GM03348 (cell line): ENCODE results near the gene SYF2.
"Not testable (repeated sequence)": the region's sequence is repeated elsewhere in the genome, so short reads cannot be mapped to it uniquely, and the experiment has no call there.

Experiments
- DNase-seq: peaks from one replicate; pipeline ENCODE4 v3.0.0; 2012; ENCODE audit warnings: low spot score

SYF2 gene

DNA sequence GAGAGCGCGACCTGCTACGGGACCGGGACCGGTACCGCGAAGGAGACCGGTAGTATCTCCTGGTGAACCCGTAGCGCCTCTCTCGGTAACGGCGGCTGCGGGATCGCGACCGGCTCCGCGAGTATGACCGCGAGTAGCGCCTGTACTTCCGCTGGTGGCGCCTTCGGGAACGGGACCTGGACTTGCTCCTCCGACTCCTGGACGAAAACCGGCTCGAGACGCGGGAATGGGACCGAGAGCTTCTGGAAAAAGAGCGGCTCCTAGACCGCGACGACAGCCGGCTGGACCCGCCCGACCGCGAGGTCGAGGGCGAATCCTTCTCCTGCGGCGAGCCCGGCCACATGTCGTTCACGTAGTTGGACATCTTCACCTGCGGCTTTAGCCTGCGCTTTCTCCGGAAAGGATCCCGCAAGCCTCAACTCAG, 14.3 kb upstream of the SYF2 start:
- DNase-seq: peak; percentile 29

DNA sequence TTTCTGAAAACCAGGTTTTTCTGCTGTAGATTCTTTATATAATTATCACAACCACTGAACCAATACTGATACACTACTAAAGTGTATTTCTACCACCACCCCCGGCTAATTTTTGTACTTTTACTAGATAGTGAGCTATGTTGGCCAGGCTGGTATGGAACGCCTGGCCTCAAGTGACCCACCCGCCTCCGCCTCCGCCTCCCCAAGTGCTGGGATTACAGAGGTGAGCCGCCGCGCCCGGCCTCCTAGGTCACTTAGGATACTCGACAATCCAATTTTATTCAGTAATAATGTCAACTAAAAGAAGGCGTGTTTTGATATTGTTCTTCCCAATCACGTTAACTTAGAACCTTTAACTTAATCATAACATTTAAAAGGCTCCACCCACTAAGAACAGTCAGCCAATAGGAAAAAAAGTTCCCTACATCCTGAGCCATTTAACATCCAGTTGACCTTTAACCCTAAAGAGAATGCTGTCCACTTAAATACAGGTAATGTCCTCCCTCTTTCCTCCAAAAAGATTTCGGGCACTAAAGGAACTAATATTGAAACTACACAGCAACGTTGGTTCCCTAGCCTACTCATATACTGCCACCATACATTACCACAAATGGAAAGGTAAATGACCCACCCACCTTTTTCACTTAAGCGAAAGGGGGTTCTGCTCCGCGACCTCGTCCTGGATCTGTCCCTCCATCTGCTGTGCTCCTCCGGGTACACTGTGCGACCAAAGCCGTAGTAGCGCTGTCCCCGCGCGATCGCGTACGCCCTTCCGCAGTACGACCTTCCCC, 13.7 kb upstream of the SYF2 start:
- peak; percentile 30 for DNase-seq

DNA sequence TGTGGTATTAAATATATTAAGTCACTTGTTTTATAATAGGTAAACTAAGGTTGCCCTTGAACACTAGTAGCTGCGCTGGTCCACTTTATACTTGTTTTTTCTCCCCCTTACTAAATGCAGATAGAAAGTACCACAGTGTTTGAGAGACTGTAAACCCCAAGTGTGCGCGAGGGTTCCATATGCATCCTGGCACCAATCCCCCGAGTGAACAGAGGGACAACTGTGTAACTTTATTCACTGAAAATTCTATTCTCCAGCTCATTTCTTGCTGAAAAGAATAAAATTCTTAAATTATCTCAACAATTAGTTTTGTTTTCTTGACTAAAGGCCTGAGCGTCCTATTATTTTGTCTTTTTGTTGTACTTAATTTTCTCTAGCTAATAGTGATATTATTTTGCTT, 13.1 kb upstream of the SYF2 start:
- no peak for DNase-seq

DNA sequence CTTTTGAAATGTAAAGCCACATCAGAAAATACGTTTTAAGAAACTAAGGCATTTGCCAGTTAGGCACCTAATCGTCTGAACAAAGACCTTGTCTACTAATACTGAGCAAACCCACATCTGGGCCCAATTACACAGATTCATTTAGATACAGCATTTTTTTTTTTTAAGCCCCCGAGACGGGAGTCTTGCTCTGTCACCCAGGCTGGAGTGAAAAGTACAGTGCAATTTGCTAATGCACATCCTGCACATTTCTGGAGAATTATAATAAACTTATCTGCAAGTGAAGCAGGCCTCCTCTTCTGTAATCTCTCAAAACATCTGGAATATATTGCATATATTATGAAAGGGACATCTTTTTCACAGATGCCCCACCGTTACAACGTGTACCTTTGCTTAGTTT, 11.6 kb upstream of the SYF2 start:
- no peak for DNase-seq

DNA sequence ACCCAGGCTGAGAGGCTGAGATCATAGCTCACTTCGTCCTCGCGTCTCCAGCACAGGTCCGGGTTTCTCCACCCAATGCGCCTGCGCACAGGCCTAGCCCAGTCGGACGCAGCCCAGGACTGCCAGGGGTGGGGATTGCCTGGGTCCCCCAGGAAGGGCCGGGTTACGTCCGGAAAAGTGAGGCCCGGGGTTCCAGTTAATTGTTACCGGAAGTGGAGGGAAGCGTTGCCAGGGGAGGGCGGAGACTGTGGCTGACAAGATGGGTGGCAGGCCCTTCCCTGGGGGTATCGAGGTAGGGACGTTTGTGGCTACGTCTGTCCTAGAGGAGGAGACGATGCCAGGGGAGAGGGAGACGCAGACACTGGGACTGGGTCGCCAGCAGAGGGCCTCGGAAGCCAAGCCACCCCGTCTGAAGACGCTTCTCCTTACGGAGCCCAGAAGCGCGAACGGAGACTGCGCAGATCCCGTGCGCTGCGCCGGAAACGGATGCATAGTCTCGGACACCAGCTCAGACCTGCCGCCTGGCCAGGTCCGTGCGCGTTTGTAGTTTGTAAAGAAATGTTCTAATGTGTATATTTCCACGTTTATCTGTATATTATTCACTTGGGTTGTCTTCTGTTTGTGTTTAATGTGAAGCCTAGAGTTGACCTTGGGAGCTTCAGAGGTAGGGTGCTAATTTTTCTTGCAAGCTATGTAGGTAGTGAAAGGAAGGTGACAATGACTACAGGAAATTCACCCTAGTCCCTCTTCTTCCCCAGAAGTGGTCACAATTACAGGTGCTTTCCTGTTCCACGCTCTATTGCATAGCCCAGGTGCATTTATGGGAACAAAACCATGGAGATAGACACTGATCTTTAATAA, 7.6 kb upstream of the SYF2 start:
- DNase-seq: peak; percentile 91

DNA sequence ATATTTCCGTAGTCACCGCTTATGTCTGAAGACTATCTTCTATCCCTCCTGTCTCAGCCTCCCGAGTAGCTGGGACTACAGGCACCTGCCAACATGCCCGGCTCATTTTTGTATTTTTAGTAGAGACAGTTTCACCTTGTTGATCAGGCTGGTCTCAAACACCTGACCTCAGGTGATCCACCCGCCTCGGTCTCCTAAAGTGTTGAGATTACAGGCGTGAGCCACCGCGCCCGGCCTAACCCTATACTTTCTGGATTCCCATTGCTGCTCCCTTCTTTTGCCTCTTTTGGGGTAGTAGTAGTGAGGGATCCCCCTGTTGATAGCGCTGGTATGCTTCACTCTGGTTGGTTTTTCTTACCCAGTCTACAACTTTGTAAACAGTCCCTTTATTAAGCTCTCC, 5.7 kb upstream of the SYF2 start:
- no peak for DNase-seq

DNA sequence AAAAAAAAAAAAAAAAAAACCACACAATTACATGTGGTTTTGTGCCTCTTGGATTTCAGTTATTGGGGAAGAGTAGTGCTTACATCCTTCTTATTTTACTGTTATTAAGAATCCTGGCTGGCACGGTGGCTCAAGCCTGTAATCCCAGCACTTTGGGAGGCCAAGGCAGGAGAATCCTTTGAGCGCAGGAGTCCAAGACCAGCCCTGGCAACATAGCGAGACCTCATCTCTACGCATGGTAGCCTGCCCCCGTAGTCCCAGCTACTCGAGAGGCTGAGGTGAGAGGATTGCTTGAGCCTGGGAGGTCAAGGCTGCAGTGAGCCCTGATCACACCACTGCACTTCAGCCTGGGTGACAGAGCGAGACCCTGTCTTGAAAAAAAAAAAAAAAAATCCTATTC, 4.0 kb upstream of the SYF2 start:
- DNase-seq: not testable (repeated sequence)

DNA sequence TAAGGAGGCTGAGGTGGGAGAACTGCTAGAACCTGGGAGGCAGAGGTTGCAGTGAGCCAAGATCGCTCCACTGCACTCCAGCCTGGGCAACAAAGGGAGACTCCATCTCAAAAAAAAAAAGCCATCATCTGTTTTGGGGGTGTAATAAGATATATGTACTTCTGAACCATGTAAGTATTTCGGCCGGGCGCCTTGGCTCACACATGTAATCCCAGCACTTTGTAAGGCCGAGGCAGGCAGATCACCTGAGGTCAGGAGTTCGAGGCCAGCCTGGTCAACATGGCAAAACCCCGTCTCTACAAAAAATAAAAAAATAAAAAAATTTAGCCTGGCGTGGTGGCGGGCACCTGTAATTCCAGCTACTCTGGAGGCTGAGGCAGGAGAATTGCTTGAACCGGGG, 3.1 kb upstream of the SYF2 start:
- not testable (repeated sequence) for DNase-seq

DNA sequence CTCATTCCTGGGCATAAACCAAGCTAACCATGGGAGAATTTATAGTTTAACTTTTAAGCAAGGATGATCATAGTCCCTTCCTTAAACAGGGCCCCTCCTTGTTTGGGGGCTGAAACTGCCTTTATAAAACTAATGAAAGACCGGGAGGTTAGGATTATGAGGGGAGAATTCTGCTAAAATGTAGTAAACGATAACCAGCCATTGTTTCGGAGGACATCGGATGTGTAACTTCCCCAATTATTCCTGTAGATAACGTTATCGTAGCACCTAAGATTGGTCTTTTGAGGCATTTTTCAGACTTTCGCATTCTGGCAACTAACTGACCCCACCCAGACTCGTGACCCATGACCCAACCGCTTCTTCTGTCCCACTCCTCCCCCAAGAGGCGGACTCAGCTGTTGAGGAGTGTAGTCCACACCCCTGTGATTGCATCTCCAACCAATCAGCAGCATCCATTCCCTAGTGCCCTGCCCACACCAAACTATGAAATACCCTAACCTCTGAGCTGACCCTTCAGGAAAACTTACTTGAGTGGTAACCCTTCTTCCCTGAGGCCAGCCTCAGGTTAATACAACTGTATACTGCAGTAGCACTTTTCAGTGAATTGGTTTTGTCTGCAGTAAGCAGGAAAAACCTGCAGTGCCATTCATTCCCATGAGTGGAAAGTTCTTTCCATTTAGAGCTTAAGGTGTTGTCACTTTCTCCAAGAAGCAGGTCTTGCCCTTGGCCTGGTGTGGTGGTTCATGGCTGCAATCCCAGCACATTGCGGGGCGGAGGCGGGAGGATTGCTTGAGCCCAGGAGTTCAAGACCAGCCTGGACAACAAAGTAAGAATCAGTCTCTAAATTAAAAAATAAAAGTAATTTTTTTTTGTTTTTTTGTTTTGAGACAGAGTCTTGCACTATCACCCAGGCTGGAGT, 823 bp upstream of the SYF2 start:
- DNase-seq: peak; percentile 89

DNA sequence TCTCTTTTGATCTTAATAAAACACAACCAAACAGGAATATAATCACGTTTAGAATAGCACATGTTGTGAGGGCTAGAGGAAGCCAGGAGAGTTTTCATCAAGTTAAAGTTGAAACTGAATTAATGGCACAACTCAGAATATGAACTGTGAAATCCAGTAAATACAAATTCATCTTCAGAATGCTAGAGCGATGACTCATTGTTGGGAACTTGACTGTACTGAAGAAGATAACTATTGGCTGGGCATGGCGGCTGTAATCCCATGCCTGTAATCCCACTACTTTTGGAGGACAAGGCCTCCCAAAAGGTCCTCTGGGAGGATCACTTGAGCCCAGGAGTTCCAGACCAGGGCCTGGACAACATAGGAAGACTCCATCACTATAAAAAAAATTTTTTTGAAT, 8.8 kb downstream of the SYF2 start:
- DNase-seq: peak; percentile 39

DNA sequence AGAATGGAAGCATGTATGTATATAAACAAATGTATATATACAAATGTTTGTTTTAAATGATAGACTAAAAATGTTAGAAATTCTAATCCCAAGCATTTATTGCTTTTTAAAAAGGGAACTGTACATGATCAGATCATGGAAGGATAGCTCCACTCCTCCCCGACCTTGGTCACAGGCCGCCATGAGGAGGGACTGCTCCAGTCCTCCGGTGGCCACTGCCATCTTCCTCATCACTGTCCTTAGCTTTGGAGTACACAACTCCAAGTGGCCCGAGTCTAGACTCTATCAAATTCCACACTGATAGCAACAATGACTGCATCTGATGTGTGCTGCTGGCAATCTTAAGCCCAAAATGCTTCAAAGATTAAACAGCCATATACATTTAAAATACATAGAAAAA, 9.7 kb downstream of the SYF2 start:
- DNase-seq: no peak

DNA sequence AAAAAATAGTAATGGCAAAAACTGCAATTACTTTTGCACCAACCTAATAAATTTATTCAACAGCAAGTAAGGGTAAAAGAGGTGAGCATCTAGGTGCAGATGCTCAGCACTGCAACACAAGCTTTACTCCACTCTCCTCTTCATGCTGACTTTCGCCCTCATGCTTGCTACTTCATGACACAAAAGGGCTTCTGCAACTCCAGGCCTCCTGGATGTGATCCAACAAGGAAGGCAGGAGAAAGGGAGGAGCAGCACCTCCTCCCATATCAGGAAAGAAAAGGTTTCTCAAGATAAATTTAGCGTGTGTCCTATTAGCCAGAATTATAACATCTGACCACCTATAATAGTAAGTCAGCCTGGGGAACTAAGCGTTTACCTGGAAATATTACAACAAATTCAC, 11.6 kb downstream of the SYF2 start:
- DNase-seq: no peak

DNA sequence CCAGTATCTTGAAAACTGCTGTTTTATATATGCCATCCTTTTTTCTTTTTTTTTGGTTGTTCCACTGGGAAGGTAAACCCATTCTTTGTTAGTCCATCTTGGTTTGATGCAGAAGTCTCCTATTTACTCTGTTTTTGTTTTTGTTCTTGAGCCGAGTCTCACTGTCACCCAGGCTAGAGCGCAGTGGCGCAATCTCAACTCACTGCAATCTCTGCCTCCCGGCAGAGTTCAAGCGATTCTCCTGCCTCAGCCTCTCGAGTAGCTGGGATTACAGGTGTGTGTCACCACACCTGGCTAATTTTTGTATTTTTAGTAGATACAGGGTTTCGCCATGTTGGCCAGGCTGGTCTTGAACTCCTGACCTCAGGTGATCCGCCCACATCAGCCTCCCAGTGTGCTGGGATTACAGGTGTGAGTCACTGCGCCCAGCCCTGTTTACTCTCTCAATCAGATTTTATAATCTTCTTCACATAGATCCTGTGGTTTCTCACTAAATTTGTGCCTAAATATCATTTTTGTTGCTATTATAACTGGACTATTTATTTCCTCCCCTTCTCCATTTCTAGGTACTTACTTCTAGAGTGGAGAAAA, 12.5 kb downstream of the SYF2 start:
- no peak for DNase-seq

DNA sequence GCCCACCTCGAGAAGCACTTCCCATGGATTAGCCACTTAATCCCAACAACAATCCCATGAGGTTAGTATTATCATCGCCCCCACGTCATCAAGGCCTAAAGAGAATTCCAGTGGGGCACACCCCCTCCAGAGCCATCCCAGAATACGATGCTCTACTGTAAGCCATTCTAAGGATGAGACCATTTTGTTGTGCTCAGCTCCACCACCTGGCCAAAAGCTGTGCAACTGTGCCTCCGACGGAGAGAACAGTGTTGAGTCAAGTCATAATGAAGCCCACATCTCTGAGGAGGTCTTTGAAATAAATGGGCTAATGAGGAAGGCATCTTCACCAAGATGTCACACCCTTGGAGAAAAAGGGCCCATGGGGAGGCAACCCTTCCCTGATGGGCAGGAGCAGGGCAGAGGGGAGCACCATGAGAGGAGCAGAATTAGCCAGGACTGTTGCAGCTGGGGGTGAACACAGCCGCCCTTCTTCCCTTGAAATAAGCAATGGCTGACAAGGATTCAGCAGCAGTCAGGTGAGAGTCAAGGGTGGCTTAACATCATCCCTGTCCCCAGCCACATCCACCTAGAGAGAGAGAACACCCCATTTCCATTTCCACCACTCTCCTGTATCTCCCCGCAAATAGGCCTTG, 14.6 kb downstream of the SYF2 start:
- DNase-seq: no peak

DNA sequence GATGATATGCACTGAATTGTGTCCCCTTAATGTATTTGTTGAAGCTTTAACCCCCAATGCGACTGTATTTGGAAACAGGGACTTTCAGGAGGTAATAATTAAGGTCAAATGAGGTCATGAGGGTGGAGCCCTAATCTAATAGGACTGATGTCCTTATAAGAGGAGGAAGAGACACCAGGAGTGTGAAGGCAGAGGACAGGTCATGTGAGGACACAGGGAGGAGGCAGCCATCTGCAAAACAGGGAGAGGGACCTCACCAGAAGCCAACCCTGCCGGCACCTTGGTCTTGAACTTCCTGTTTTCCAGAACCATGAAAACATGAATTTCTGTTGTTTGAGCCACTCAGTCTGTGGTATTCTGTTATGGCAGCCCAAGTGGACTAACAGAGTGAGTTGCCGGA, 15.3 kb downstream of the SYF2 start:
- no peak for DNase-seq

DNA sequence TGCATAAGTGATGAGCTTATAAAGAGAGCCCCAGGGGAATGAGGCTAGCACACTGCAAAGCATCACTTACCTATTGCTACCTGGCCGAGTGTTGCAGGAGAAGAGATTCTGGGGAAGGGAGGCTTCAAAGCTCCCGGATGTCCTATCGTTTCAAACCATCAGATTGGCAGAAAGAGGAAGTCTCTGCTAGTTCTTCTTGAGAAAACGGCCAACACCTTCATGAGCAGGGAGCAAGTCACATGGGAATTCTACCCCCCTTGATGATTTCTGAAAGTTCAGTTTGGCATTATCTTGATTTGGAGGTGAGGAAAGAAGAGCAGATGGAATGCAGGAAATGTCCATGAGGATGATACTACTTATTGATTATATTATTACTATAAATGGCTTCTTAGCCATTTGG, 16.2 kb downstream of the SYF2 start:
- DNase-seq: no peak

DNA sequence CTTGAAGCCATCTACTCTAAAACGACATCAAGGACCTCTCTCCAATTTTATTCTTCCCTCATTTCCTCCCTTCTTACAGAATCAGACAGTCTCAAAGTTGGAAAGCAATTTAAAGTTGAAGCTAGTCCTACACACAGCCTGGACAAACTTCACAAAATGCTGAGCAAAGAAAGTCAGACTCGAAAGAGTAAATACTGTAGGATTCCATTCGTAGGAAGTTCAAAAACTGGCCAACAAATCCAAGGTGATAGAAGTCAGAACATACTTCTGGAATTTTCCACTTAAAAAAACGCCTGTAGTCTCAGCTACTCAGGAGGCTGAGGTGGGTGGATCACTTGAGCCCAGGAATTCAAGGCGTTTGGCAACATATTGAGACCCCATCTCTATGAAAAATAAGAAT, 19.6 kb downstream of the SYF2 start:
- no peak for DNase-seq

DNA sequence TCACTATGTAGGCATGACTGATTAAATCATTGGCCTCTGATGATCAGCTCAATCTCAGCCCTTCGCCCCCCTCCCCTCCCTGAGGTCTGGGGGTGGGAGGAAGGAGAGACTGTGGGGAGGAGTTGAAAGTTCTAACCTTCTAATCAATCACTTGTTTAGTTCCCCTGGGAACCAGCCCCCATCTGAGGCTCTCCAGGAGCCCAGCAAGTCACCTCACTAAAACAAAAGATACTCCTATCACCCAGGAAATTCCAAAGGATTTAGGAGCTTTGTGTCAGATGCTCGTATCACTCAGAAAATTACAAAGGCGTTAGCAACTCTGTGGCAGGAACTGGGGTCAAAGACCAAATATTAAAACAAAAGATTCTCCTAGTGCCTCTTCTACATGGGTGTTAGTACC, 21.6 kb downstream of the SYF2 start:
- DNase-seq: no peak

DNA sequence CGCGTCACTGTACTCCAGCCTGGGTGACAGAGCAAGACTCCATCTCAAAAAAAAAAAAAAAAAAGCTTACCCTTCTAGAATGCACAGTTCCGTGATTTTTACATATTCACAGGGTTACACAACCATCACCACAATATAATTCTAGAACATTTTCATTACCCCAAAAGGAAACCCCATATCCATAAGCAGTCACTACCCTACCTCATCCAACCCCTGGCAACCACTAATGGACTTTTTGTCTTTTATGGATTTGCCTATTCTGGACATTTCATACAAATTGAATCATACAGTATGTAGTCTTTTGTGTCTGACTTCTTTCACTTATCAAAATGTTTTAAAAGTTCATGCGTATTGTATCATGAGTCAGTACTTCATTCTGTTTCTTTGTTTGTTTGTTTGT, 22.8 kb downstream of the SYF2 start:
- no peak for DNase-seq

DNA sequence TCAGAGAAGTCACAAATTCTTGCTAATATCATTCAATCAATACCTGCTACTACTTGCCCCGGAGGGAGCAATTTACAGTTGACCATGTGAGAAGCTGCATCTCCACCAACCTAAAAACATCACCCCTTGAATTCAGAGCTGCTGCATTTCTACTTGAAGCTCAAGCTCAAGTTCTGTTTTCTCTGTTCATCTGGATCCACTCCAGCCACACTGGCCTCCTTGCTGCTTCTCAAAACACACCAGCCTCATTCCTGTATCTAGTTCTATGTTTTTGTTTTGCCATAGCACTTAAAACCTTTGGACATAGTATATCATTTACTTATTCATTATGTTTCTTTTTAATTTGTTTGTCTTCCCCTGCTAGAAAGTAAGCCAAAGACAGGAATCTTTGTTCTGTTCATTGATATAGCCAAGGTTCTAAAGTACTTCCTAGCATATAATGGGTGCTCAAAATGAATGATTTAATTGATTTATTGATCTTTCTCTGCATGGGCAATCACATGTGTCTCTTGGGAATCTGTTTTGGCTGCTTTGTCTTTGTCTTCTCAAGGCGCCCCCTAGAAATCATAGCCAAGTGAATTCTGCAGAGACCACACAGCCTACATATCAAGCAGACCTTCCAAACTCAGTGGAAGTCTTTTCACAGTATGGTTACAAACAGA, 23.6 kb downstream of the SYF2 start:
- DNase-seq: no peak

DNA sequence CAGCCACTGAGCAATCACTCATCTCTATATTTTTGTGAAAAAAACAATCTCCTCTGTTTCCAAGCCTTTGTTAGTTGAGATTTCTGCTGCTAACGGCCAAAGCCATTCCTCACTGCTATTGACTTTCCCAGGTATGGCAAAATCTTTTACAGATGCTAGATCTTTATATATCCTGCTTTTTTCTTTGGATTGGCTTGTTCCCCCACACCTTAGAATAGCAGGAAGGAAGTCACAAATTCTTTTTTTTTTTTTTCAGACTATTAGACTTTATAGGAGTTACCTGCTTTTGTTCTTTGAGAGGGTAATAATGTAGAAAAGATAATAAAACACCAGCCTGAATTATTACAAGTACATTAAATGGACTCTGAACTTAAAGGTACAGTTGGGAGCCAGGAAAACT, 24.2 kb downstream of the SYF2 start:
- no peak for DNase-seq
